ENCODE data around the gene GCHFR.
A peak's percentile ranks its signal among the peaks of the same experiment; 100 is the strongest.

The GCHFR gene

DNA sequence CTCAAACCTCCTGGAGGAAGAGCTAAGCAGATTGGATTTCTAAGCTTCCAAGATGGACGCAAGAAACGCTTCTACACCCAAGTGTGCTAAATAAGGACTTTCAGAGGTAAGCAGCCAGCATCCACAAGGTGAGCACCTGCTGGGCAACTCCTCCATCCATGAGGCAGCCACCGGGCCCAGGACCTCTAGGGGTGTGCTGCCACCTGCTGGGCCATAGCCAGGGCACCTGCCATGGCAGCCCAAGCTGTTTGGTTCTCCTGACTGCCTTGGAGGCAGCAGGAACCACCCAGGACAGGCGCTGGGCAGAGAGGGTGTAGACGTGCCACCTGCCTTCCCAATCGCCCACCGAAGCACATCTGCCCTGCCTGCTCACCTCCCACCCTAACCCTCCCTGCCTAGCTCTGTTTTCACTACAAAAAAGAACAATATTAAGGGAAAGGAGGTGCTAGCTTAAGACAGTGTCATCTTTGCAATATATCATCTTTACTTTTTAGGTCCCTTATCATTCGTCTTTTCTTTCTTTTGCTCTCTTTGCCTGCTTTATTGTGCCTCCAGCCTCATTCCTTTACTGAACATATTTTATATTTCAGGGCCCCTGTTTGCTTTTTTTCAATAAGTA lies 18.9 kb downstream of the GCHFR start:
- no peak for DNase-seq

DNA sequence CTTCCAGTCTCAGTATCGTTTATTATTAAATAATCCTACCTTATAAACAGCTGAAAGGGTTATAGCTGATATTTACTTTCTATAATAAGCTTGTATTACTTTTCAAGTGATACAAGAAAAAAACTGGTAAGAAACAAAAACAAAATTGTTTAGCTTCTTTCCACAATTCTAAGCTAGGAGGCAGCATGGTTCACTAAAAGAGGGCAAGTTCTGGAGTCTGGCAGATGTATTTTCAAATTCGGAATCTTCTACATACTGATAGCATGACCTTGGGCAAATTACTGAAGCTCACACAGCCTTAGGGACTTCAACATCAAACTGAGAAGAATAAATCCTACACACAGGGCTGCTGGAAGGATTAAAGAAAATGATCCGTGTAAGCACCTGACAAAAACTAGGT lies 21.3 kb downstream of the GCHFR start:
- no peak for DNase-seq

DNA sequence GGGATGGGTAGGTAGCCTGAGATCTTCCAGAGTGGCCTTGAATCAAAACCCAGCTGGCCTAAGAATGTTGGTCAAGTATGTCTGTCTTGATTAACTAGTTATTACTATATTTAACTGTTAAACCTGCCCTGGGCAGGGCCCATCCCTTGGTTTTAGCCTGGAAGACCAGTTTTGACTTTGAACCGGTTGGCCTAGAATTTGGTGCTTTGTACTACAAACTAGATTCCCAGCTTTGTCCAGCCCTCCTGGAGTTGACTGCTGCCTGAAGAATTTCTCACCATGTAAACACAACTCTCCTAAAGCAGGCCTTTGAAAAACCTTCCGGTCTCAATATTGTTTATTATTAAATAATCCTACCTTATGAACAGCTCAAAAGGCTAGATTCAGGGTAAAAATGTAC lies 21.9 kb downstream of the GCHFR start:
- DNase-seq: no peak

DNA sequence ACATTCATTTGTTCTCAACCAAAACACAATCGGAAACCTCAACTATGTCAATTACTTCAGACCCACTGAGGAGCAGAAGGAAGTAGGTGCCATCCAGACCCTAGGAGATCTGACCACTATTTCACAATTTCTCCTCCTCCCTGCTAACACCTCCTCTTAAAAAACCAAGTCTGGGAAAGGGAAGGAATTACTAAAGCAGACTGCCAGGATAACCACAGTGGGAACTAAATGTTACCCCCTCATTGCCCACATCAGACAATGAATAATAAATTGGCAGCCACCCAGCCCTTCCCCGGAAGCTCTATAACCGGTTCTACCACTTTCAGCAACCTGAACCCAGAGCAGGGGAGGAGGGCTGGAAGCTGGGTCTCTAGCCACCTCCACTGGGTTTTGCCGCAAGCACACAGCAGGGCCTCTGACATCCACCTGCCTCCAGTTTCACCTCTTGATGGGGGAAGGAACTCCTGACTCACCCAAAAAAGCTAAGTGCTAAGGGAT lies 23.5 kb downstream of the GCHFR start:
- DNase-seq: no peak

DNA sequence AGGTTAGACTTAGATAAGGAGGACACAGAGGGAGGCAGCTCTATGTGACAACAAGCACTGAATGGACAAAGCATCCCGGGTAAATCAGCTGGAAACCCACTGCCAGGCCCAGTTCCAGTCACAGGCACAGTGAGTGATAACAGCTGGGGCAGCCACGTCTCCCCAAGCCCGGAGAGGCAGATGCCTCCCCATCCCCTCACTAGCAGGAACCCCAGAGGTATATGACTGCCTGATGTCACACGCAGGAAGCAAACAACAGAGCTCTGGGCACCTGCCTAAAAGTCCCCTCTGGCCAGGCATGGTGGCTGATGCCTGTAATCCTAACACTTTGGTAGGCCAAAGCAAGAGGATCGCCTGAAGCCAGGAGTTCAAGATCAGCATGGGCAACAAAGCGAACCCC lies 24.1 kb downstream of the GCHFR start:
- no peak for DNase-seq

DNA sequence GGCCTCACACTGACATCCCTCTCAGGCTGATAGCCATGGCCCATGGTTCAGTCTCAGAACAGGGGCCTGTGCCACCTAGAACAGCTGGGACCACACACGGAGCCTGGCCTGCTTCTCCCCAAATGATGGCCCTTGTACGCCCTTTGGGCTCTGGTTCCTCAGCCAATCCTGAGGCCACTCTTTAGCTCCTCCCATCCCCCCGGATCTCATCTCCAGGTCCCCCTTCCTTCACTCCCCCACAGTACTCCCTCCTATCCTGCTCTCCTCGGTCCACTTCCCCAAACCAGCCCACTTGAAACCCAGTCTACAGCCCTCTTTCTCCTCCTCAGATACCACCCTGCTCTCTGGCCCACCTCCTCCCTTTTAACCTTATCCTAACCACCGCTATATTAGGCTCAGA lies 25.3 kb downstream of the GCHFR start:
- DNase-seq: no peak

DNA sequence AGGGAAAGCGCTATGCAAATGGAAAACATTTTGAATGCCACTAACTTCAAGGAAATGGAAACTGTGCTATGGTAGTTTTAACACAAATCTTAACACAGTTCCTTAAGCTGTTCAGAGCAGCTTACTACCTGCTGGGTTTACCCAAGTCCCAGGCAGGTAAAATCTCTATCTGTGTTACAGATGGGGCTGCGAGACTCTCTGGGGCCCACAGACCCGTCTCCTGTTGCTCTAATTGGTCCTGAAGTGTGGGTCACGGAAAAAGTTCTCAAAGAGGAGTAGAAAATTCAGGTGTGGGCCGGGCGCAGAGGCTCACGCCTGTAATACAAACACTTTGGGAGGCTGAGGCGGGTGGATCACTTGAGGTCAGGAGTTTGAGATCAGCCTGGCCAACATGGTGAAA lies 26.1 kb downstream of the GCHFR start:
- no peak for DNase-seq

DNA sequence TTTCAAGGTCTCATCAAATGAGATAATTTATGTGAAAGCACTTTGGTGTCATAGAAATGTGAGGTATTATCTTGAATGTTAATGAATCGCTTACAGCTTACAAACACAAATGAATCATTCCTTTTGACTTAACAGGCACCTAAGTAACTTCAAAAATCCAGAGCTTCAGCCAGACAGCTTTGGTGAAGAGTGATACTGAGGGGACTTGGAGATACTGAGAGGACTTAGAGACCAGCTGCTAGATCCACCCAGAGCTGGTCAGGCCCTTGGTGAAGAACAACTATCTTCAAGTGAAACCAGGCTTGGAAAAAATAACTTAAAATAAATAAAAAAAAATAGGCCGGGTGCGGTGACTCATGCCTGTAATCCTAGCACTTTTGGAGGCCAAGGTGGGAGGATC lies 26.9 kb downstream of the GCHFR start:
- DNase-seq: no peak

DNA sequence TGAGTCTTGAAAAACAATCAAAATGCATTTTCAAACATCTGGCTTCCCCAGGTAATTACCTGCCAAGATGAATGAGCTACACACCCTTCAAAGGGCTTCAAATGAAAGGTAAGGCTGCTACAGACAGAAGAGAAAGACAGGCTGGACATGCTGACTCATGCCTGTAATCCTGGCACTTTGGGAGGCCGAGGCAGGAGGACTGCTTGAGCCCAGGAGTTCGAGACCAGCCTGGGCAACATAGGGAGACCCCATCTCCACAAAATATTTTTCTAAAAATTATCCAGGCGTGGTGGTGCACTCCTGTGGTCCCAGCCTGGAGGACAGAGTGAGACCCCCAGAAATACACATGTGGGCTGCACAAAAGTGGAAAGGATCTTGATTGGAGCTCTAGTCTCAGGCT lies 28.5 kb downstream of the GCHFR start:
- DNase-seq: no peak

DNA sequence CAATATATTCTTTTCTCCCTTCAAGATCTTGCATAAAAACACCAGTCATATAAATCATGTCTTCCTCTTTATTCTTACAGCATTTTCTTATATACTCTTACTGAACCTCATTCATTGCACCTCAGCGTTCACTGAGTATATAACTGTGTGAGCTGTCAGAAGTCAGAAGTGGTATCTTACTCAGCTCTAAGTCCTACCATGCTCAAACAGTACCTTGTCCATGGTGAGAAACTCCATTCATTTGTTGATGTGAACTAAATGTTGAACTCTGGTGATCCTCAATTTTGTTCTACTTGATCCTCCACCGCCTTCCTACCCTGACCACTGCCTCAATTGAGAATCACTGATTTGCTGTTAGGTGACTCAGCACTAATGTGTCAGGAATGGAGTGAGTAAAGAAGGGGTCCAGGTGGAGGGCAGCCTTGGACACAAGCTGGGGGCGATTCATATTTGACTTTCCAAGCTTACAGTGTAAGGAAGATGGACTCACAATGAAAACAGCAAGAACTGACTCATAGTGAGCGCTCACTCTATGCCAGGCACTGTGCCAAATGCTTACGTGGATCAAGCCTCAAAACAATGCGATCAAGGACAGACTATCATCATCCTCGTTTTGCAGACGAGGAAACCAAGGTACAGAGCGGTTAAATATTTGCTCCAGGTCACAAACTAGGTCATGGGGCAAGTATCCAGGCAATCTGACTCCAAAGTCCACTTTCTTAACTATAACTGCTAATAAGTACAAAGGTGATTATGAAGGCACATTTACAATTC lies 29.5 kb downstream of the GCHFR start:
- no peak for DNase-seq

DNA sequence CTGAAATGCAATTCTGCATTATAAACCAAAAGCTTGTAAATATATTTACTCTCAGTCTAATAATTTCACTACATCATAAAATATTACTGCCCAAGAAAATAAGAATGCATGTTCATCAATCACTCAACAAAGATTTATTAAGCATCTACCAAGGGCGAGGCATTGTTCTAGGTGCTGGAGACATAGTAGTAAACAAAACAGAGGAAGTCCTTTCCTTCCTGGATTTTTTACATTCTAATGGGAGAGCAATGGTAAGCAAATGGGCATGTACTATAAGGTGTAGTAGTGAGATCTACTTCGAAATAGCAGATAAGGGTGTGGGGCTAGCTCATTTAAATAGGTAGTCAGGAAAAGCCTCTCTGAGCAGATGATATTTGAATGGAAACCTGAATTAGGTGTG lies 32.2 kb downstream of the GCHFR start:
- no peak for DNase-seq

DNA sequence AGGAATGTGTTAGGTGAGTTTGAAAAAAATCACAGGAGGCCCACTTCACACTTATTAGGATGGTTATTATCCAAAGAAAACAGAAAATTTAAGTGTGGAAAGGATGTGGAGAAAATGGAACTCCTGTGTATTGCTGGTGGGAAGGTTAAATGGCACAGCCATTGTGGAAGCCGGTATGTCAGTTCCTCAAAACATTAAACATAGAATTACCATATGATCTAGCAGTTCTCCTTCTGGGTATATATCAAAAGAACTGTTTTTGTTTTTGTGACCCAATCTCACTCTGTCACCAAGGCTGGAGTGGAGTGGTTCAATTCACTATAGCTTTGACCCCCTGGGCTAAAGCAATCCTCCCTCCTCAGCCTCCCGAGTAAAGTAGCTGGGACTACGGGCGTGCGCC lies 32.6 kb downstream of the GCHFR start:
- DNase-seq: no peak

DNA sequence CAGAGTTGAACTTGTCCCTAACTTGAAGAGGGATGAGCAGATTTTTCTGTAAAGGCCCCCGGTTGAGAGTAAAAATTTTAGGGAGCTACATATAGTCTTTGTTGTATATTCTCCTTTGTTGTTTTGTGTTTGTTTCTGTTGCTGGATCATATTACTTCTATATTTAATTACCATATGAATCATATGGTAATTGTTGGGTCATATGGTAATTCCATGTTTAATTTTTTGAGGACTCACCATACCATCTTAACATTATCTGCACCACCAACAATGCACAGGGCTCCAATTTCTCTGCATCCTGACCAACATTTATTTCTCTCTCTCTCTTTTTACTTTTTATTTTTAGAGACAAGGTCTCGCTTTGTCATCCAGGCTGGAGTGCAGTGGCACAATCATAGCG lies 35.7 kb downstream of the GCHFR start:
- DNase-seq: no peak

DNA sequence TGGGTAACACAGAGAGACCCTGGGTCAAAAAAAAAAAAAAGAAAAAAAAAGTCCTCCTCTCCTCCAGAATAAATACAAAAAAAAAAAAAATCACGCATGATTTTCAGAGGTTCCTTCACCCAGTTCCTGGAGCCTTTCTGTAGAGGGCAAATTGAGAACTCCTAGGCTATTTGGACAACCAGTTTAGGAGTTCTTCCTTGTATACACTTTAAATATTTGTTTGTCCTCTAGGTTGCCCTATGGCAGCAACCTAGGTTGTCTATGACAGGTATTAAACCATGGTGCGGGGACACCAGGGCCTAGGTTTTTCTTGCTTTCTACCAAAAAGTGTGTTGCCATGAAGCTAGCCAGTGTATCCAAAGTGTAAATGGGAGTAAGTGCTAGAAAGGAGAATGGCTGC lies 39.2 kb downstream of the GCHFR start:
- DNase-seq: no peak

DNA sequence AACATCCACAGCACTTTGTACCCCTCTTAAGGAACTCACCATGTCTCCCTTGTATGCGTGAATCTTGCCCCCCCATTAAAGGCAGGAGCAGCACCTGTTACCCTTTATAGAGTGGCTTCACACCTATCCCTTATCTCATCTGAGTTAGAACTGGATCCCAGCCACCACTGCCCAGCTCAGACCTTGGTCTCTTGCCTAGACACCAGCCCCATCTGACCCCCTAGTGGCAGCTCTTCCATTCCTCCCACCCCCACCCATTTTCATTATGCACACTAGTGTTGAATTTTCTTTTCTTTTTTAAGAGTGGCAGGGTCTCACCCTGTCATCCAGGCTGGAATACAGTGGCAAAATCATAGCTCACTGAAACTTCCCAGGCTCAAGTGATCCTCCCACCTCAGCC lies 39.8 kb downstream of the GCHFR start:
- DNase-seq: no peak

DNA sequence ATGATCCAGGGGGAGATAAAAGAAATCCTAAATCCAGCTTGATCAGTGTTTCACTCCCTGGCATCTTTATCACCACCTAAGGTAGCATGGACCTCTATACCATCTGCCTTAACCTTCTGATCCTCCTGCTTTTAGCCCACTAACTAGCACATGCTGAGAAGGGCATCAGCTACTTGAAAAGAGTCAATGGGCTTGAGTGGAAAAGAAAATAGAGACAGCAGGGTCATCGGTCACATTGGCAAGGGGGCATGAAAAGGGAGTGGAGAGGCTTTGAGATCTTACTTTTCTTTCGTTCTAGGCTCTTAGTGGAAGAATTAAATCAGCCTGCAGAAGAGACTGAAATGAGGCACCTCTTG lies 42.8 kb downstream of the GCHFR start:
- no peak for DNase-seq

DNA sequence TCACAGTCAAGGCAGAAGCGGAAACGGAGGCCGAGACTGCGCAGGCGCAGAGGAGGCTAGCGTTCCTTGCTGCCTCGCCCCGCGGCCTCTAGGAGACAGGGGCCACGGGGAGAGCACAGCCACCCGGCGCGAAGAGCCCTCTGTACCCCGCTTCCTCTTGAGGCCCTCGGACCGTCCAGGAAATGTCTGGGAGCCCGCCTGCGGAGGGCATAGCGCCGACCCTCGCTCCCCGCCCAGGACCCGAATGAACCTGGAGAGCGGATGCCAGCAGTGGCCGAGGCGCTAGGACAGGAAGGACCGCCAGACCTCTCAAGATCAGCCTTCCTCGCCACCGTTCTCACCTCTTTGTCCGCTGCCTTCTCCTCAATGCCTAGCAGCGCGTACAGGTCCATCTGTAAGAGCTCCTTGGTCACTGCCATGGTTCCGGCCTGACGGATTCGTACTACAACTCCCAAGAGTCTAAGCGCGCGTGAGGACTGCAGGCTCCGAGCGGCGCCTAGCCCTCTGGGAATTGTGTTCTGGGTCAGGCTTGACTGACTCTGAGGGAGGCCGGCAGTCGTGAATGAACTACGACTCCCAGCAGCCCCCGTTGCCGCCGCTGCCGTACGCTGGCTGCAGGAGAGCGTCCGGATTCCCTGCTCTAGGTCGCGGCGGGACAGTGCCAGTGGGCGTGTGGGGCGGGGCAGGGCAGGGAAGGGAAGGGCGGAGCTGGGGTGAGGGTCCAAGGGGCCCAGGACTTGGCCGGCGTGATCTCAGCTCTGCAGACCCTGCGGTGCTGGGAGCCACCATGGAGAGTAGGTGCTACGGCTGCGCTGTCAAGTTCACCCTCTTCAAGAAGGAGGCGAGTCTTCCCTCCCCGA lies 43.4 kb downstream of the GCHFR start, which contains the start of the genes DNAJC17 and ZFYVE19:
TSS of gene DNAJC17 (minus strand) at position 446 of the 860 bp plus-strand sequence. CDS start at position 419, 27 bp downstream.
TSS of gene ZFYVE19 (plus strand) at position 62 of the 860 bp plus-strand sequence. CDS start at position 563, 501 bp downstream.
- peak; percentile 95 for DNase-seq

DNA sequence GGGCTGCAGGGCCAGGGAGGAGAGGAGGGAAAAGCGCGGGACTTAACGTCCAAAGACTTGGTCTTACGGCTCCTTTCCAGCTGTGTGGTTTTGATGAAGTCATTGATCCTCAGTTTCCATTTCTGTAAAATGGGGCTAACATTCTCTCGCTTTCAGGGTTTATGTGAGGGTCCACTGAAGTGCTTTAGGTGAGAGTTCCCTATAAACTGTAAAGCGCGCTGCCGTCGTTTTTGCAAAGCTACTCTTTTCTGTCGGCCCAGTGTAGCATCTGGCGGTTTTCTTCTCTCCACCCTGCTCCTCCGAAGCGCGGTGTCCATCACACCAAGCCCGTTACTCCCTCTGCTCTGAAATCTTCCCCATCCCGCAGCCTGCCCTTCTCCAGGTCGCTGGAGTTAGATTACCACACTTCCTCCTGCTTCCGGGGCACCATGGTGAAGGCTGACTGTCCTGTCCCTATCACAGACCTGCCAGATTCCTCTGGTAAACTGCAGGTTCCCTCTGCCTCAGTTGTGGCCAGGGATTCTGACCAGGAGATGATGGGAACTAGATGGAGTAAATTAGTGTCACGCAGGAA lies 44.1 kb downstream of the GCHFR start:
- DNase-seq: no peak

DNA sequence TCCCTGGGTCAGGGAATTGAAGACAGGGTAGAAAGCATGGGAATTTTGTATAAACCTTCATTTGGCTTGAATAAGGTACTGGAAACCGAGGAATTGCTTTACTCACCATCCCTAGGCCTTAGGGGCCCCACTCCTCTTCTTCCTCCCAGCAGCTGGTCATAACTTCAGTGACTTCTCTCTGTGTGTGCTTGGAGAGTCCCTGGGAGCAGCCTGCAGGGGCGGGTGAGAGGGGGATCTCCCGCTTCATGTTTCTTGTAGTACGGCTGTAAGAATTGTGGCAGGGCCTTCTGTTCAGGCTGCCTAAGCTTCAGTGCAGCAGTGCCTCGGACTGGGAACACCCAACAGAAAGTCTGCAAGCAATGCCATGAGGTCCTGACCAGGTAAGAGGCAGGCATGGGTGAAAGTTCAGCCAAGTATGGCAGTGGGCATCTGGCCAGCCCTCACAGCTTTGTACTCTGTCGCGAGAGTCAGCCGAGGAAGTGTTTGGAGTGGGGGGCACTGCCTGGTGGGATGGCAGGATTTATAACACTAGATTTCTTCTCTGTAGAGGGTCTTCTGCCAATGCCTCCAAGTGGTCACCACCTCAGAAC lies 45.1 kb downstream of the GCHFR start:
- no peak for DNase-seq

DNA sequence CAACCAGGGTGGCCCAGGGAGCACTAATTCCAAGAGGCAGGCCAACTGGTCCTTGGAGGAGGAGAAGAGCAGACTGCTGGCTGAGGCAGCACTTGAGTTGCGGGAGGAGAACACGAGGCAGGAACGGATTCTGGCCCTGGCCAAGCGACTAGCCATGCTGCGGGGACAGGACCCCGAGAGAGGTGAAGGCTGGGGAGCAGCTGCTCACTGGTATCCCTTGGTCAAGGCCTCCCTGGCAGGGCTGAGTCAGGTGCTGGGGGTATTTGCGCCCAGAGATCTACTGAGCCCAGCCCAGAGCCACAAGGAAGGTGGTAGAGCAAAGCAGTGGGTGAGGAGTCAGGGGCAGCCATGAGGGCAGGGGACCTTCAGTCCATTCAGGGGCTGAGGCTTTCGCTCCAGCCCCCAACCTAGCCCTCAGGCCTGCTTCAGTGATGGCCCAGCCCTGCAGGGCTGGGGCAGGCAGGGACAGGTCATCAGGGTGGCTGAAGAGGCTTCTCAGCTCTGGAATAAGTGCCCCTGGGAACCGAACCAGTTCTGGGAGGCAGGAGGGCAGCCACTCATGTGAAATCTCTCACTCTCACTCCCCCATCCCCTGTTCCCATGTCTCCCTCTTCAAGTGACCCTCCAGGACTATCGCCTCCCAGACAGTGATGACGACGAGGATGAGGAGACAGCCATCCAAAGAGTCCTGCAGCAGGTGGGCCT lies 49.0 kb downstream of the GCHFR start:
- no peak for DNase-seq

DNA sequence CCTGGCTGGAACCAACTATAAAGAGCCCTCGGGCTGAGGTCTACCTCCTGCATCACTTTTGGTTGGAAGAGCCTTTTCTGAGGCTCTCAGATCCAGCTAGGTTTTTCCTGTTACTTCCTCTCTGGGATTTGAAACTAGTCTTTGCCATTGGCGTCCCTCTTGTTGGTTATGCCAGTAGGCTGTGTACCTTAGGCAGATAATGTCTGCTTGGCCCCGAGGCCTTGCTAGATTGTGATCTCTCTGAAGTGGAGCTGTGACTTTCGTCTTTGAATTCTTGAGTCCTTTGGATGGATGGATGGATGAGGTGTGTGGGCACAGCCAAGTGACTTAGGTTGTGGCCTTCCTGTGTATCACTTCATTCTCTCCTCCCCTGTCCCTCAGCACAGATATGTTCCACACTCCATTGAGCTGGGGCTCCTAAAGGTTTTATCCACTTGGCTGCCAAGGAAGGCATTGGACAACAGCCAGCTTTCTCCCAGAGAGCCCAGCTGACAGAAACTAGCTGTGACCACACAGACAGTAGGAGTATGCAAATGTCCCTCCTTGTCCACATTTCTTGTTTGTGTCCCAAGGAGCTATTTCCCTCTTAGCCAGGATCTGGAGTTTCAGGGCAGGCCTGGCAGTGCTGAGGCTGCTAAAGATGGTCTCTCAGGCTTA lies 51.3 kb downstream of the GCHFR start:
- no peak for DNase-seq

All from right forelimb (tissue), 1 donor.